IMR-90 (cell line): Measurements from ENCODE around the gene CTDP1. TPM values are rescaled to one million over a fixed set of nuclear protein-coding genes. Genes with fewer than 3 reads are reported as not detected.

ENCODE experiments used
- ATAC-seq: fragments of 200-7000 bp; cut with Tn5 transposase; 2 replicates; pipeline ENCODE4 v1.9.1; 2020; ENCODE audit warnings: low read depth, mild to moderate bottlenecking, moderate library complexity
- BruUV-seq: library from RNA; stranded (reverse); fragments of 400-500 nt; replicated peaks from 2 replicates; lab custom pipeline; 2021; lab: Mats Ljungman, UMichigan
- CTCF ChIA-PET: fragments of 300-600 bp; formaldehyde crosslinking; extraction: SDS; loops from one replicate; lab custom pipeline; 2021; ENCODE audit warnings: antibody characterized with exemption; lab: Yijun Ruan, JAX
- POLR2A ChIA-PET: fragments of 300-600 bp; sonication (Branson Sonifier 250); formaldehyde crosslinking; loops from one replicate; lab custom pipeline; 2022; ENCODE audit warnings: antibody characterized with exemption; ENCODE audit not compliant: unreplicated experiment; lab: Charles Lee
- DNase-seq: peaks from one replicate; pipeline ENCODE4 v3.0.0; 2013
- H2AFZ ChIP-seq: replicated peaks from 2 replicates; pipeline ENCODE3; 2013; ENCODE audit warnings: low read length, mild to moderate bottlenecking; ENCODE audit not compliant: poor library complexity
- H2AK5ac ChIP-seq: 2 replicates; pipeline ENCODE4 v1.6.1; 2013; ENCODE audit warnings: low read depth, low read length, inconsistent platforms
- H2AK9ac ChIP-seq: replicated peaks from 2 replicates; pipeline ENCODE3; 2013; ENCODE audit warnings: mild to moderate bottlenecking, low read depth, low read length, moderate library complexity; ENCODE audit not compliant: poor library complexity
- H2BK120ac ChIP-seq: 2 replicates; pipeline ENCODE4 v1.6.1; 2013; ENCODE audit warnings: low read depth, low read length, inconsistent platforms
- H2BK15ac ChIP-seq: 3 replicates; pipeline ENCODE4 v1.6.1; 2013; ENCODE audit warnings: low read depth, low read length, inconsistent platforms
- H2BK20ac ChIP-seq: 2 replicates; pipeline ENCODE4 v1.6.1; 2013; ENCODE audit warnings: low read depth, mild to moderate bottlenecking, inconsistent platforms, low read length, moderate library complexity
- H2BK5ac ChIP-seq: 2 replicates; pipeline ENCODE4 v1.6.1; 2013; ENCODE audit warnings: mild to moderate bottlenecking, low read depth, low read length, inconsistent platforms; ENCODE audit not compliant: poor library complexity, severe bottlenecking
- H3K14ac ChIP-seq: replicated peaks from 2 replicates; pipeline ENCODE4 v1.6.1; 2013; ENCODE audit warnings: low read depth, low read length, inconsistent platforms
- H3K18ac ChIP-seq: 2 replicates; pipeline ENCODE4 v1.6.1; 2013; ENCODE audit warnings: low read depth, low read length, control low read depth
- H3K23ac ChIP-seq: 2 replicates; pipeline ENCODE4 v1.6.1; 2013; ENCODE audit warnings: low read depth, low read length, inconsistent platforms
- H3K27ac ChIP-seq: 2 replicates; pipeline ENCODE4 v1.5.1; 2013; ENCODE audit warnings: mild to moderate bottlenecking, control low read depth, low read length; ENCODE audit not compliant: insufficient read depth
- H3K27me3 ChIP-seq: 2 replicates; pipeline ENCODE4 v1.6.1; 2013; ENCODE audit warnings: low read length; ENCODE audit not compliant: control insufficient read depth, insufficient read depth
- H3K36me3 ChIP-seq: 2 replicates; pipeline ENCODE4 v1.6.1; 2013; ENCODE audit warnings: low read length, mixed read lengths; ENCODE audit not compliant: control insufficient read depth, insufficient read depth
- H3K4ac ChIP-seq: 2 replicates; pipeline ENCODE4 v1.6.1; 2013; ENCODE audit warnings: low read depth, low read length, inconsistent platforms
- H3K4me1 ChIP-seq: 2 replicates; pipeline ENCODE4 v1.6.1; 2013; ENCODE audit warnings: low read length, mixed read lengths; ENCODE audit not compliant: control insufficient read depth, insufficient read depth
- H3K4me2 ChIP-seq: 2 replicates; pipeline ENCODE4 v1.6.1; 2013; ENCODE audit warnings: low read depth, mild to moderate bottlenecking, control low read depth, low read length, moderate library complexity
- H3K4me3 ChIP-seq: 2 replicates; pipeline ENCODE4 v1.5.1; 2013; ENCODE audit warnings: low read depth, mild to moderate bottlenecking, control low read depth, low read length, moderate library complexity; ENCODE audit not compliant: insufficient read depth
- H3K56ac ChIP-seq: 2 replicates; pipeline ENCODE4 v1.6.1; 2013; ENCODE audit warnings: low read length, inconsistent platforms; ENCODE audit not compliant: insufficient read depth; ENCODE audit errors: extremely low read depth
- H3K79me1 ChIP-seq, 2 experiments: 2 replicates each; pipeline ENCODE4 v1.6.1; 2013; ENCODE audit warnings: low read length in 2 of 2, inconsistent platforms in 1 of 2, low read depth in 1 of 2
- H3K9ac ChIP-seq: 2 replicates; pipeline ENCODE4 v1.6.1; 2013; ENCODE audit warnings: low read depth, low read length, control low read depth
- H3K9me1 ChIP-seq: 2 replicates; pipeline ENCODE4 v1.6.1; 2013; ENCODE audit warnings: low read length, inconsistent platforms; ENCODE audit not compliant: insufficient read depth
- H3K9me3 ChIP-seq: 2 replicates; pipeline ENCODE4 v1.6.1; 2013; ENCODE audit warnings: low read length; ENCODE audit not compliant: control insufficient read depth, insufficient read depth
- H4K20me1 ChIP-seq: 2 replicates; pipeline ENCODE4 v1.6.1; 2013; ENCODE audit warnings: low read length, inconsistent platforms; ENCODE audit not compliant: insufficient read depth
- H4K5ac ChIP-seq: 2 replicates; pipeline ENCODE4 v1.6.1; 2013; ENCODE audit warnings: mild to moderate bottlenecking, low read depth, low read length, control low read depth
- H4K8ac ChIP-seq, 2 experiments: 2 replicates each; pipeline ENCODE4 v1.6.1; 2013; ENCODE audit warnings: low read depth in 2 of 2, low read length in 2 of 2, control low read depth in 1 of 2, inconsistent platforms in 1 of 2
- H4K91ac ChIP-seq: 2 replicates; pipeline ENCODE4 v1.6.1; 2013; ENCODE audit warnings: low read depth, low read length, inconsistent platforms; ENCODE audit not compliant: insufficient read depth
- CEBPB ChIP-seq: IDR thresholded peaks from 2 replicates; pipeline ENCODE4 v1.6.1; 2012; ENCODE audit warnings: low read depth, low read length, improper control_type of control experiment
- MAFK ChIP-seq: IDR thresholded peaks from 2 replicates; pipeline ENCODE4 v1.6.1; 2012; ENCODE audit warnings: low read depth, low read length, improper control_type of control experiment
- WGBS, 2 experiments: methylation state at CpG; one replicate each; pipeline versions ENCODE4 v1.1.5 to v1.1.7; 2013; ENCODE audit warnings: missing lambda C conversion rate in 2 of 2; ENCODE audit not compliant: insufficient read length in 1 of 2; ENCODE audit errors: extremely low coverage in 2 of 2; 5-methylcytosine and 5-hydroxymethylcytosine counted together
- dilution Hi-C: fragments of 300-500 bp; cut with HindIII; formaldehyde crosslinking; loops from one replicate; pipeline ENCODE4 v1.14.3; 2018; ENCODE audit warnings: low sequenced_read_pairs; ENCODE audit not compliant: unreplicated experiment
- in situ Hi-C: fragments of 300-500 bp; cut with MboI; formaldehyde crosslinking; loops from 3 replicates; pipeline ENCODE4 v1.14.3; 2019; ENCODE audit warnings: low sequenced_read_pairs, inconsistent platforms, mixed read lengths
- intact Hi-C: fragments of 100-400 bp; cut with micrococcal nuclease; formaldehyde crosslinking; loops from 2 replicates; pipeline ENCODE4 v1.10.0; 2022
- polyA plus RNA-seq, 3 experiments: library from polyadenylated mRNA; depleted of rRNA; stranded (reverse); fragments of >200 nt; gene quantifications; 2 replicates each; pipeline ENCODE4 v1.2.3, GENCODE V29; 2012; ENCODE audit warnings: low replicate concordance in 1 of 3
- total RNA-seq: library from RNA; depleted of rRNA; stranded (reverse); fragments of >200 nt; gene quantifications from 2 replicates; pipeline ENCODE4 v1.2.3, GENCODE V29; 2012

Gene CTDP1
- total and polyA plus RNA-seq, 2 of the 4 experiments (the other 2 are of a cell fraction): 13.4 to 17.6 TPM

GRCh38 chr18:79708412-79708811, 28.8 kb downstream of the CTDP1 start:
- H2BK5ac ChIP-seq: no peak overlapping the region
- no peaks in the 10 kb centered on the region for H3K4me1 ChIP-seq
- no peak overlapping the region for H2BK20ac ChIP-seq
- intact Hi-C loops (no loop called here), in situ Hi-C loops (no loop called here), dilution Hi-C loops (no loop called here)
- no peak overlapping the region for H2AK5ac ChIP-seq
- H3K27me3 ChIP-seq: no peaks in the 10 kb centered on the region
- H3K4me3 ChIP-seq: no peak overlapping the region
- H3K27ac ChIP-seq: no peak overlapping the region
- no peaks in the 10 kb centered on the region for H3K9me3 ChIP-seq
- no peak overlapping the region for H3K23ac ChIP-seq
- no peak overlapping the region for H4K5ac ChIP-seq
- H3K56ac ChIP-seq: no peak overlapping the region
- no peak overlapping the region for H4K8ac ChIP-seq
- no peak overlapping the region for H3K18ac ChIP-seq
- H3K14ac ChIP-seq: no peak overlapping the region
- 90% methylated on average over 6 of the region's 21 CpGs; no CpG with 5 or more reads in 1 of the 2 experiments for WGBS, 2 experiments
- no peak overlapping the region for H4K91ac ChIP-seq
- BruUV-seq: no TSS peak
- H3K4me2 ChIP-seq: no peak overlapping the region
- H2AK9ac ChIP-seq: no peak overlapping the region
- H3K9me1 ChIP-seq: 0 out of 2 replicates have a peak, but pooled peaks cover 8% of the 10 kb centered on the region
- DNase-seq (no peak), ATAC-seq (no peak)
- TF ChIP-seq CEBPB (0 out of 2 replicates have a peak, but pooled peaks have one; percentile 22), MAFK (no peak)
- no peak overlapping the region for H2BK15ac ChIP-seq
- H2BK120ac ChIP-seq: no peak overlapping the region
- no peak overlapping the region for H3K9ac ChIP-seq
- H4K20me1 ChIP-seq: peaks cover 12% of the 10 kb centered on the region
- H3K79me1 ChIP-seq: peaks cover 10 to 37% of the 10 kb centered on the region in 2 experiments
- H3K36me3 ChIP-seq: peaks cover 58% of the 10 kb centered on the region
- CTCF ChIA-PET: no interaction called here
- H2AFZ ChIP-seq: no peak overlapping the region
- POLR2A ChIA-PET: no interaction called here
- H3K4ac ChIP-seq: no peak overlapping the region
